Measurements from ENCODE around the gene NKX2-2.

NKX2-2 gene

GRCh38 chr20:21507400-21508229 is 6.2 kb downstream of the NKX2-2 start:
- DNase-seq (ENCODE audit: extremely low spot score), result no peak
- ChIA-PET CTCF (interaction anchor here (0.8 to 8.8 kb wide), 4 partner anchors 107 to 648 kb away, joined by 3 to 293 read pairs (median 60); no protein-coding TSS in a partner anchor), POLR2A (no interaction called here)
- TF ChIP-seq, protein P1, sequence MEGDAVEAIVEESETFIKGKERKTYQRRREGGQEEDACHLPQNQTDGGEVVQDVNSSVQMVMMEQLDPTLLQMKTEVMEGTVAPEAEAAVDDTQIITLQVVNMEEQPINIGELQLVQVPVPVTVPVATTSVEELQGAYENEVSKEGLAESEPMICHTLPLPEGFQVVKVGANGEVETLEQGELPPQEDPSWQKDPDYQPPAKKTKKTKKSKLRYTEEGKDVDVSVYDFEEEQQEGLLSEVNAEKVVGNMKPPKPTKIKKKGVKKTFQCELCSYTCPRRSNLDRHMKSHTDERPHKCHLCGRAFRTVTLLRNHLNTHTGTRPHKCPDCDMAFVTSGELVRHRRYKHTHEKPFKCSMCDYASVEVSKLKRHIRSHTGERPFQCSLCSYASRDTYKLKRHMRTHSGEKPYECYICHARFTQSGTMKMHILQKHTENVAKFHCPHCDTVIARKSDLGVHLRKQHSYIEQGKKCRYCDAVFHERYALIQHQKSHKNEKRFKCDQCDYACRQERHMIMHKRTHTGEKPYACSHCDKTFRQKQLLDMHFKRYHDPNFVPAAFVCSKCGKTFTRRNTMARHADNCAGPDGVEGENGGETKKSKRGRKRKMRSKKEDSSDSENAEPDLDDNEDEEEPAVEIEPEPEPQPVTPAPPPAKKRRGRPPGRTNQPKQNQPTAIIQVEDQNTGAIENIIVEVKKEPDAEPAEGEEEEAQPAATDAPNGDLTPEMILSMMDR (IDR thresholded peaks at IDR 0.05; ENCODE audit: control extremely low read depth, extremely low read depth, low read depth, missing control alignments), result no peak

DNA sequence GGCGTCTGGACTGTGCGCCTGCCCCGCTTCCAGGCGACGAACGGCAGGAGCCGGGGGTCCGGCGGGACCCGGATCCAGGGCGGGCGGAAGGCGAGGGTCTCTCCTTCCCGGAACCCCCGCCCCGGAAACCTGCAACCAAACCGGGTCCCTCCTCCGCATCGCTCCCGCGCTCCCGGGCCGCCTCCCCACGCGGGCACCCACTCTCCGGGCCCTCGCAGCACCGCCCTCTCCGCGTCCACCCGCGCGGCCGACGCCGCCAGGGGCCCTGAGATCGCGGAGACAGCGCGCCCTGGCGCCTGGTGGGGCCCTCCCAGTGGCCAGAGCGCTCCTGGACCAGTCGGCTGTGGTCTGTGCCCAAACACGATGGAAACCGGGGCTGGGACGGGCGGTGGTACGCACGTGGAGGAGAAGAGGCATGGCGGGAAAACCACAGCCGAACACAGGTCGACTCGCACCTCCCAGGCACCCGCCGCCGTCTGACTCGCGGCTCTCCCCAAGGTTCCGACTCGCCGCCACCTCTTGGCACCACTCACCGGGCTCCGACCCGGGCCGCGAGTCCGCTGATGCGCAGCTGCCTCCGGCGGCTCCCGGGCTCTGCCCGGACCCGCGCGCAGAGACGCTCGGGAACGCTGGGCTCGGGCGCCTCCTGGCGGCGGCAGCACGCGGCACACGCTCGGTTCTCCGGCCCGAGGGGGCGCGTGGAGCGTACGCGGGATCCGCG is 7.9 kb downstream of the NKX2-2 start:
- peak; percentile 80 for DNase-seq (ENCODE audit: extremely low spot score)
- POLR2A ChIA-PET, result no interaction called here
- TF ChIP-seq, protein P1 (IDR thresholded peaks at IDR 0.05; ENCODE audit: control extremely low read depth, extremely low read depth, low read depth, missing control alignments), result peak; percentile 68
- CTCF ChIA-PET, result interaction anchor here (0.7 to 8.8 kb wide), 48 partner anchors 10 to 909 kb away, joined by 3 to 293 read pairs (median 4); partner anchors contain the start of gene KIZ

DNA sequence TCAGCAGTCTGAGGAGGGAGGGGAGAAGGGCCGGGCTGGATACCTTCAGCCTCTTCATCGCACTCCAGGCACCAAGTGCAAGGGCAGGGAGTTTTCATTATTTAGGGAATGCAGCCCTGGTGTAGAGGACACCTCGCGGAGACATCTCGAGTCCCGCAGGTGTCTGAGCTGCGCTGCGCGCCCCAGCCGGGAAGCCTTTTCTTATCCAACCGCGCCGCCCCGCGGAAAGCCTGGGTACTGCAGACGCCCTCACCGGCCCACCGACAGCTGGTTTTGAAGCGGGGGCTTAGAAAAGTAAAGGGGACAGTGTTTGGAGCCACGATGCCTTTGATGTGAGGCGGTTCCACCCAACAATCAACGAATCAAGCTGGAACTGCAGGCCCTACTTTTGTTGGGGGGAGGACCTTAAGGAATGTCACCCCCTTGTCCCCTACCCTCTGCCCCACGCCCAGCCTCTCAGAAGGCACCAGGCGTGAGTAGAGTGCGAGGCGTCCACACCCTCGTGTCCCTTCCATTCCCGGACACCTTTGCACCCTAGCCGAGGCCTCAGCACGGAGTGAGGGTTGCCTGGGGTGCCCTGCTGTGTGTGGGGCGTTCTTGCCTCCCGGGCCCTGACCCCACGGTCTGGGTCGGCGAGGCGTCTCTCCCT is 8.6 kb downstream of the NKX2-2 start:
- ChIA-PET POLR2A (no interaction called here), CTCF (interaction anchor here (0.6 to 8.8 kb wide), 56 partner anchors 9 to 909 kb away, joined by 3 to 293 read pairs (median 4); partner anchors contain the start of gene KIZ)
- DNase-seq (ENCODE audit: extremely low spot score), result peak; percentile 83
- TF ChIP-seq, protein P1 (IDR thresholded peaks at IDR 0.05; ENCODE audit: control extremely low read depth, extremely low read depth, low read depth, missing control alignments), result peak; percentile 98

GRCh38 chr20:21504323-21504722 is 9.5 kb downstream of the NKX2-2 start:
- ChIA-PET POLR2A (no interaction called here), CTCF (interaction anchor here (0.9 to 8.8 kb wide), 41 partner anchors 8 to 829 kb away, joined by 3 to 293 read pairs (median 5); partner anchors contain the start of gene KIZ)
- DNase-seq (ENCODE audit: extremely low spot score), result no peak
- TF ChIP-seq, protein P1 (IDR thresholded peaks at IDR 0.05; ENCODE audit: control extremely low read depth, extremely low read depth, low read depth, missing control alignments), result no peak

GRCh38 chr20:21503345-21503744 is 10.5 kb downstream of the NKX2-2 start:
- POLR2A ChIA-PET, result no interaction called here
- CTCF ChIA-PET, result interaction anchor here (1.3 to 8.8 kb wide), 9 partner anchors 10 to 666 kb away, joined by 3 to 293 read pairs (median 6); no protein-coding TSS in a partner anchor
- DNase-seq (ENCODE audit: extremely low spot score), result peak; percentile 76
- TF ChIP-seq, protein P1 (IDR thresholded peaks at IDR 0.05; ENCODE audit: control extremely low read depth, extremely low read depth, low read depth, missing control alignments), result no peak

- CTCF ChIA-PET, result interaction anchor here (1.0 to 8.8 kb wide), 4 partner anchors 261 to 641 kb away, joined by 3 to 293 read pairs (median 50); no protein-coding TSS in a partner anchor
- TF ChIP-seq, protein P1 (IDR thresholded peaks at IDR 0.05; ENCODE audit: control extremely low read depth, extremely low read depth, low read depth, missing control alignments), result no peak
- DNase-seq (ENCODE audit: extremely low spot score), result no peak
- POLR2A ChIA-PET, result no interaction called here
Observed at GRCh38 chr20:21501184-21501583, 12.7 kb downstream of the NKX2-2 start.

All from GM10248 (cell line).